B cell (primary cell): ENCODE results near the gene ZNF814. TPM values are rescaled to one million over a fixed set of nuclear protein-coding genes. Genes with fewer than 3 reads are reported as not detected.

Experiments used
- ATAC-seq: fragments of 200-7000 bp; cut with Tn5 transposase; one replicate; pipeline ENCODE4 v1.10.0; 2021; ENCODE audit warnings: low read depth, mild to moderate bottlenecking, moderate number of reproducible peaks, moderate library complexity
- CTCF ChIA-PET: fragments of 350-600 bp; sonication (Branson Sonifier 250); formaldehyde crosslinking; loops from one replicate; lab custom pipeline; 2021; ENCODE audit warnings: antibody characterized with exemption, inconsistent platforms; lab: Charles Lee
- POLR2A ChIA-PET: fragments of 350-600 bp; sonication (Branson Sonifier 250); formaldehyde crosslinking; loops from one replicate; lab custom pipeline; 2021; ENCODE audit warnings: antibody characterized with exemption; lab: Charles Lee
- DNase-seq: peaks from one replicate; pipeline ENCODE4 v3.0.0; 2013
- H2AFZ ChIP-seq: 2 replicates; pipeline ENCODE4 v1.6.1; 2012; ENCODE audit warnings: mild to moderate bottlenecking, low read depth, low read length; ENCODE audit not compliant: insufficient read depth, poor library complexity, severe bottlenecking
- H3K27ac ChIP-seq, 2 donors: 1 replicate in 1 of 2; 2 replicates in 1 of 2; pipeline ENCODE4 v1.5.1; 2012 to 2013; ENCODE audit warnings: low read length in 2 of 2, mild to moderate bottlenecking in 2 of 2, moderate library complexity in 1 of 2
- H3K27me3 ChIP-seq, 4 experiments: fragments of 200-600 bp in 1 of 4; sonication (generic) in 1 of 4; replicated peaks in 1 of 4; 1 replicate in 2 of 4; 2 replicates in 2 of 4; pipeline versions ENCODE4 v1.6.1 to v1.7.0; 2013 to 2016; ENCODE audit warnings: low read length in 3 of 4, mild to moderate bottlenecking in 2 of 4, mixed read lengths in 1 of 4, moderate library complexity in 1 of 4; ENCODE audit not compliant: insufficient read depth in 4 of 4, control insufficient read depth in 3 of 4; ENCODE audit errors: control extremely low read depth in 1 of 4
- H3K36me3 ChIP-seq, 2 experiments: replicated peaks in 1 of 2; 1 replicate in 1 of 2; 2 replicates in 1 of 2; pipeline versions ENCODE4 v1.6.1 to v1.7.1; 2013; ENCODE audit warnings: low read length in 1 of 2; ENCODE audit not compliant: insufficient read depth in 2 of 2, control insufficient read depth in 1 of 2; ENCODE audit errors: control extremely low read depth in 1 of 2, extremely low read depth in 1 of 2
- H3K4me1 ChIP-seq, 2 donors: fragments of 200-600 bp in 1 of 2; sonication (generic) in 1 of 2; 1 replicate in 1 of 2; 2 replicates in 1 of 2; pipeline versions ENCODE4 v1.5.1 to v1.6.1; 2013 to 2017; ENCODE audit warnings: low read length in 2 of 2; ENCODE audit not compliant: control insufficient read depth in 2 of 2, insufficient read depth in 2 of 2
- H3K4me2 ChIP-seq: replicated peaks from 2 replicates; pipeline ENCODE3; 2012; ENCODE audit warnings: mild to moderate bottlenecking, low read depth, low read length; ENCODE audit not compliant: poor library complexity, severe bottlenecking
- H3K4me3 ChIP-seq, 5 experiments: fragments of 200-600 bp in 1 of 5; sonication (generic) in 1 of 5; 1 replicate in 3 of 5; 2 replicates in 2 of 5; pipeline versions ENCODE4 v1.5.1 to v1.7.0; 2011 to 2016; ENCODE audit warnings: low read length in 4 of 5, mild to moderate bottlenecking in 4 of 5, low read depth in 2 of 5, control low read depth in 1 of 5, moderate library complexity in 1 of 5; ENCODE audit not compliant: insufficient read depth in 1 of 5; ENCODE audit errors: control extremely low read depth in 1 of 5, extremely low read depth in 1 of 5
- H3K79me2 ChIP-seq: fragments of 200-600 bp; sonication (generic); one replicate; pipeline ENCODE4 v1.6.0; 2016; ENCODE audit warnings: low read length; ENCODE audit not compliant: control insufficient read depth, insufficient read depth
- H3K9ac ChIP-seq: fragments of 200-600 bp; sonication (generic); 2 replicates; pipeline ENCODE4 v1.6.1; 2017; ENCODE audit warnings: mild to moderate bottlenecking, low read length, moderate library complexity
- H3K9me3 ChIP-seq, 3 donors: one replicate each; pipeline versions ENCODE4 v1.6.1 to v1.7.1; 2013; ENCODE audit warnings: low read length in 2 of 3; ENCODE audit not compliant: control insufficient read depth in 2 of 3, insufficient read depth in 1 of 3; ENCODE audit errors: control extremely low read depth in 1 of 3
- H4K20me1 ChIP-seq: 2 replicates; pipeline ENCODE4 v1.6.0; 2012; ENCODE audit warnings: mild to moderate bottlenecking, low read length; ENCODE audit not compliant: insufficient read depth, control insufficient read depth, poor library complexity, severe bottlenecking
- H3K27ac Mint-ChIP-seq: one replicate; pipeline ENCODE4 v1.8.0; 2021; ENCODE audit warnings: mixed read lengths
- H3K27me3 Mint-ChIP-seq: one replicate; pipeline ENCODE4 v1.8.0; 2021; ENCODE audit warnings: mixed read lengths
- H3K4me1 Mint-ChIP-seq: one replicate; pipeline ENCODE4 v1.8.0; 2021; ENCODE audit warnings: mixed read lengths
- H3K4me3 Mint-ChIP-seq: one replicate; pipeline ENCODE4 v1.8.0; 2021; ENCODE audit warnings: mixed read lengths
- H3K9me3 Mint-ChIP-seq: one replicate; pipeline ENCODE4 v1.8.0; 2022; ENCODE audit warnings: mixed read lengths; ENCODE audit not compliant: insufficient read depth
- CTCF ChIP-seq: fragments of 200-600 bp; IDR thresholded peaks from one replicate; pipeline ENCODE4 v1.8.0; 2022; ENCODE audit warnings: antibody characterized with exemption, mild to moderate bottlenecking
- EZH2 ChIP-seq: IDR thresholded peaks from 2 replicates; pipeline ENCODE4 v1.6.1; 2012; ENCODE audit warnings: borderline replicate concordance, low read depth, mild to moderate bottlenecking, moderate library complexity, low read length; ENCODE audit not compliant: insufficient read depth, poor library complexity, severe bottlenecking
- WGBS: methylation state at CpG from one replicate; pipeline ENCODE4 v1.1.5; 2013; ENCODE audit warnings: missing lambda C conversion rate; ENCODE audit not compliant: insufficient coverage; 5-methylcytosine and 5-hydroxymethylcytosine counted together
- intact Hi-C: fragments of 100-400 bp; cut with micrococcal nuclease; formaldehyde crosslinking; loops from one replicate; pipeline ENCODE4 v1.10.0; 2022
- polyA plus RNA-seq: library from polyadenylated mRNA; depleted of rRNA; stranded (reverse); fragments of >200 nt; gene quantifications from 2 replicates; pipeline ENCODE4 v1.2.3, GENCODE V29; 2012
- total RNA-seq, 2 donors: library from RNA; stranded (reverse); fragments of 120-200 nt in 1 of 2; gene quantifications; 1 replicate in 1 of 2; 2 replicates in 1 of 2; pipeline versions ENCODE4 v1.2.3 to v1.2.4, GENCODE V29; 2013 to 2022

Gene ZNF814
- total and polyA plus RNA-seq, 2 donors (not counting 1 experiment from before 2014, with no cell fraction given): 28.9 to 83.9 TPM

GRCh38 chr19:57820599-57820998, 68.2 kb downstream of the ZNF814 start:
- Mint-ChIP-seq H3K27ac (peak overlapping the region; percentile 97), H3K9me3 (no peaks in the 10 kb centered on the region), H3K27me3 (no peaks in the 10 kb centered on the region), H3K4me3 (peak overlapping the region; percentile 94), H3K4me1 (peaks cover 51% of the 10 kb centered on the region)
- Histone ChIP-seq H2AFZ (peak overlapping the region; percentile 90), H3K4me1 (peaks cover 9 to 10% of the 10 kb centered on the region in 2 donors), H3K27ac (peak overlapping the region; percentile 75 to 88), H3K36me3 (no peaks in the 10 kb centered on the region), H3K4me2 (peak overlapping the region; percentile 84), H3K9me3 (no peaks in the 10 kb centered on the region), H4K20me1 (no peaks in the 10 kb centered on the region), H3K4me3 (peak overlapping the region in 3 of 5 experiments; percentile 81 to 87 (median 83)), H3K9ac (peak overlapping the region; percentile 95), H3K27me3 (no peaks in the 10 kb centered on the region), H3K79me2 (peaks cover 60% of the 10 kb centered on the region)
- POLR2A ChIA-PET: no interaction called here
- DNase-seq (no peak), ATAC-seq (no peak)
- 83% methylated on average over 5 of the region's 6 CpGs for WGBS
- CTCF ChIA-PET: interaction anchor here (1.1 kb wide), 1 partner anchor 12 kb away, joined by 3 read pairs; no protein-coding TSS in a partner anchor
- no peak for TF ChIP-seq EZH2
- TF ChIP-seq CTCF: no peak
- intact Hi-C loops: no loop called here

- H3K4me3 ChIP-seq: peak overlapping the region; percentile 78 to 92 (median 83)
Observed at GRCh38 chr19:57819475-57820148, 69.2 kb downstream of the ZNF814 start.

More at GRCh38 chr19:57819475-57820148, 69.2 kb downstream of the ZNF814 start:
- intact Hi-C loops: loop anchor here (1.0 to 10.0 kb wide), 6 partner anchors 50 to 385 kb away; partner anchors contain the start of genes ZNF211, ZNF417, ZNF586 and ZNF671
- Histone ChIP-seq H3K9ac (peak overlapping the region; percentile 95), H3K36me3 (no peaks in the 10 kb centered on the region), H3K79me2 (peaks cover 65% of the 10 kb centered on the region), H3K4me2 (peak overlapping the region; percentile 84), H3K27me3 (no peaks in the 10 kb centered on the region), H3K9me3 (no peaks in the 10 kb centered on the region), H2AFZ (peak overlapping the region; percentile 90), H4K20me1 (no peaks in the 10 kb centered on the region), H3K27ac (peak overlapping the region; percentile 75 to 88), H3K4me1 (peaks cover 12 to 17% of the 10 kb centered on the region in 2 donors)
- Mint-ChIP-seq H3K27me3 (no peaks in the 10 kb centered on the region), H3K4me3 (peak overlapping the region; percentile 94), H3K9me3 (no peaks in the 10 kb centered on the region), H3K4me1 (peaks cover 58% of the 10 kb centered on the region), H3K27ac (peak overlapping the region; percentile 97)
- WGBS: under 1% methylated on average over 43 of the region's 44 CpGs
- ATAC-seq (peak; percentile 83), DNase-seq (peak; percentile 90)
- ChIA-PET POLR2A (interaction anchor here (0.5 to 1.6 kb wide), 6 partner anchors 18 to 627 kb away, joined by 3 to 12 read pairs (median 4); partner anchors contain the start of genes ZNF274 and ZNF417), CTCF (interaction anchor here (0.7 to 1.2 kb wide), 2 partner anchors 336 to 640 kb away, joined by 3 to 5 read pairs; no protein-coding TSS in a partner anchor)
- TF ChIP-seq CTCF (no peak), EZH2 (no peak)
